ENCODE measurements around the gene ZFHX3. TPM values are rescaled to one million over a fixed set of nuclear protein-coding genes. Genes with fewer than 3 reads are reported as not detected.

ZFHX3 gene
- total RNA-seq, 4 donors from 2014 or later = 9.1 to 34.0 (median 12.0) TPM

DNA sequence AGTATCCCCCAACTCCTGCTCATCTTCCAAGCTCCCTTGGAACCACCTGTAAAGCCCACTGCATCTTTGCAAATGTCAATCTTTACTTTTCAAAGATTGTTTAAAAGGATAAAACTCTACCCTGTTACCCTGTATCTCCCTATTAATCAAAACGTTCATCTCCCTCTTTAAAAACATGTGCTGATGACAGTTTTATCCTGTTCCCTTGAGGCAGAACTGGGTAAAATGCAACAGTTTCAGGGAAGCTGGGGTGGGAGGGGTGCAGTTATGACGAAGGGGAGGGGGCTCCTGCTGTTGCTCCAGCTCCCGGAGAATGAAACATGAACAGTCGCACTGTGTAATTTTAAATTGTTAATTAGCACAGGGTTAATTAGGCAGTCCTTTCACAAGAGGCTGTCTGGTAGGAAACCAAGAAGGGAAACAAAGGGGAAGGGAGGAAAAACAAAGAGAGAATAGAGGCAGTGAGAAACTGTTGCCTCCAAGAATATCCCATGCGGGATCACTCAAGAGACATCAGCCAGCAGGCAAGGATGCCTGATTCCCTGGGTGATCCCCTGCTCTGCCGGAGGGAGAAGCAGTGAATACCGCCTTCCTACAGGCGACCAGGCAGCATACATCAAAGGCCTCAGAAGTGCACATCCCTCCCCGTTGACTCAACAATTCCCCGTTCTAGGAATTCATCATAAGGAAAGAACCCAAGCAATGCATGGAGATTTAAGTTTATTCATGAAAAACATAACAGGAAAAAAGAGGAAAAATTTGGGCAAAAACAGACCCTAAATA, 84.2 kb downstream of the ZFHX3 start:
- no peaks in the 10 kb centered on the region for H3K27me3 ChIP-seq
- no peaks in the 10 kb centered on the region for H3K4me1 ChIP-seq
- DNase-seq = no peak
- no peak overlapping the region for H3K4me3 ChIP-seq
- no peaks in the 10 kb centered on the region for H3K9me3 ChIP-seq
- no peaks in the 10 kb centered on the region for H3K36me3 ChIP-seq
- no peak overlapping the region for H3K27ac ChIP-seq
- no peak for TF ChIP-seq POLR2A (IDR thresholded peaks at IDR 0.05)
- TF ChIP-seq, protein P1, sequence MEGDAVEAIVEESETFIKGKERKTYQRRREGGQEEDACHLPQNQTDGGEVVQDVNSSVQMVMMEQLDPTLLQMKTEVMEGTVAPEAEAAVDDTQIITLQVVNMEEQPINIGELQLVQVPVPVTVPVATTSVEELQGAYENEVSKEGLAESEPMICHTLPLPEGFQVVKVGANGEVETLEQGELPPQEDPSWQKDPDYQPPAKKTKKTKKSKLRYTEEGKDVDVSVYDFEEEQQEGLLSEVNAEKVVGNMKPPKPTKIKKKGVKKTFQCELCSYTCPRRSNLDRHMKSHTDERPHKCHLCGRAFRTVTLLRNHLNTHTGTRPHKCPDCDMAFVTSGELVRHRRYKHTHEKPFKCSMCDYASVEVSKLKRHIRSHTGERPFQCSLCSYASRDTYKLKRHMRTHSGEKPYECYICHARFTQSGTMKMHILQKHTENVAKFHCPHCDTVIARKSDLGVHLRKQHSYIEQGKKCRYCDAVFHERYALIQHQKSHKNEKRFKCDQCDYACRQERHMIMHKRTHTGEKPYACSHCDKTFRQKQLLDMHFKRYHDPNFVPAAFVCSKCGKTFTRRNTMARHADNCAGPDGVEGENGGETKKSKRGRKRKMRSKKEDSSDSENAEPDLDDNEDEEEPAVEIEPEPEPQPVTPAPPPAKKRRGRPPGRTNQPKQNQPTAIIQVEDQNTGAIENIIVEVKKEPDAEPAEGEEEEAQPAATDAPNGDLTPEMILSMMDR (IDR thresholded peaks at IDR 0.05) = no peak
- intact Hi-C loops (cut with DNase I; ENCODE audit: low total_unique reads) = no loop called here

DNA sequence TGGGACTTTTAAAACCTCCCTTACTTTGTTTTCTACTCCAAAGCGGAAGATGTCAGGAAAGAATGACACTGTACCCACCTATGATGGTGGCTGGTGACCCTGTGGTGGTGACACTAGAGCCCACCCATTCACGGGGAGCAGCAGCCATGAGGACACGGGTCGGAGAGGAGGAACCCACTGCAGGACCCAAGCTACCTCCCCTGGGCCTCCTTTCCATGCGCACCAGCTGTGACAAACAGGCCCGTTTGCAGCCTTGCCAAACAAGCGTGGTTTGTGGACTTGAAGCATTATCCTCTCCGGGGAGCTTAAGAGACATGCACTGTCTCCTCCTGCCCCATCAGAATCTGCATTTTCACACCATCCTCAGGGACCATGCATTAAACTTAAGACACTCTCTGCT, 85.6 kb downstream of the ZFHX3 start:
- H3K27me3 ChIP-seq = no peaks in the 10 kb centered on the region
- no peaks in the 10 kb centered on the region for H3K9me3 ChIP-seq
- no peaks in the 10 kb centered on the region for H3K4me1 ChIP-seq
- no peak for DNase-seq
- H3K36me3 ChIP-seq = no peaks in the 10 kb centered on the region
- no peak overlapping the region for H3K4me3 ChIP-seq
- no peak overlapping the region for H3K27ac ChIP-seq
- intact Hi-C loops (cut with DNase I; ENCODE audit: low total_unique reads) = no loop called here
- TF ChIP-seq POLR2A (IDR thresholded peaks at IDR 0.05) = no peak
- TF ChIP-seq, protein P1 (IDR thresholded peaks at IDR 0.05) = no peak

DNA sequence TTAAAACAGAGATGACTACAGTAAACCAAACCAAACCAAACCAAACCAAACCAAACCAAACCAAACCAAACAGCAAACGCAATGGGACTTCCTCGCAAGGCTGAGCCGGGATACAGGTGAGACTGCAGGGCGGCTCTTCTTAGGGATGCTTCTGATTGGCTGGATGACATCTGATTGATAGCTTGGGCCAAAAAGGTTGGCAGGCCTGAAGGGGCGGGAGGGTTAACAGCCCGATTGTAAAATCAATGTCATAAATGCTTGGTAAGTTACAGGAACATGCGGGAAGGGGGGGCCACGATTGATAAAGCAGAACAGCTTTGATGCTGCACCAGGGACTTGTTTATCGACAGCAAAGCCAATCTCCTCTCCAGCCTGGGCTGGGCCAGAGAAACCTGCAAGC, 86.1 kb downstream of the ZFHX3 start:
- Histone ChIP-seq H3K9me3 (no peaks in the 10 kb centered on the region), H3K27me3 (no peaks in the 10 kb centered on the region), H3K27ac (no peak overlapping the region), H3K4me1 (no peaks in the 10 kb centered on the region), H3K4me3 (no peak overlapping the region), H3K36me3 (no peaks in the 10 kb centered on the region)
- no peak for DNase-seq
- TF ChIP-seq POLR2A (IDR thresholded peaks at IDR 0.05) = no peak
- TF ChIP-seq, protein P1 (IDR thresholded peaks at IDR 0.05) = no peak
- intact Hi-C loops (cut with DNase I; ENCODE audit: low total_unique reads) = no loop called here

DNA sequence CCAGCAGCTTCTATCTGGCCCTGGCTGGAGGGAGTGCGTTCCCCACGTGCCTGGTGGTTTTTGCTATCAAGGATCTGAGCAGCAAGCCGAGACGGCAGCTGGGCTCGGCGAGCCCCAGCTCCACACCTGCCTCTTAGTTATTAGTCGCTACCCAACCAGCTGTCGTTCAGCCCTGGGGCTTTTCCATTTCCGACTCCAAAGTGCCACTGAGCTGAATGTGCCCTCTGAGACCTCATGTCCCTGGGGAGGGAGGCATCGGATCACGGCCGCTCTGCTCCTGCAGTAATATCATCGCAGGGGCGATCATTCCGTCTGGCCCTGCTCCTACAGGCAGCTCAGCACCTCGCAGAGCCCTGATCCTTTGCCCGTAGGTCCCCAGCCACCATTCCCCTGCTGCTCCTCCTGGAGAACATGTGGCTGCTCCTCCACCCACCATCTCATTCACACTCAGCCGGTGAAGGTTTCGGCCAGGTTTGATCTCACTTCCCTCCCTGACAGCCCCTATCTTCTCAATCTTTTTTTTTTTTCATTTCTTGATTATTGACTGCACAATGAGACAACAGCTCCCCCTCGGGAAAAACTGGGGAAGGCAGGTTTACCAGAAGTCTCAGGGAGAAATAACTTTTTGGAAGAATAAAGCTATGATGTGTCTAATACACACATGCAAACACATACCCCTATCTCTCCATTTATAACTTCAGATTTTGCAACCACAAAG, 86.7 kb downstream of the ZFHX3 start:
- Histone ChIP-seq H3K27me3 (no peaks in the 10 kb centered on the region), H3K9me3 (no peaks in the 10 kb centered on the region), H3K4me3 (no peak overlapping the region), H3K36me3 (no peaks in the 10 kb centered on the region), H3K27ac (no peak overlapping the region), H3K4me1 (no peaks in the 10 kb centered on the region)
- no peak for DNase-seq
- intact Hi-C loops (cut with DNase I; ENCODE audit: low total_unique reads) = no loop called here
- TF ChIP-seq POLR2A (IDR thresholded peaks at IDR 0.05) = no peak
- TF ChIP-seq, protein P1 (IDR thresholded peaks at IDR 0.05) = peak in 1 of 4 experiments; percentile 18

DNA sequence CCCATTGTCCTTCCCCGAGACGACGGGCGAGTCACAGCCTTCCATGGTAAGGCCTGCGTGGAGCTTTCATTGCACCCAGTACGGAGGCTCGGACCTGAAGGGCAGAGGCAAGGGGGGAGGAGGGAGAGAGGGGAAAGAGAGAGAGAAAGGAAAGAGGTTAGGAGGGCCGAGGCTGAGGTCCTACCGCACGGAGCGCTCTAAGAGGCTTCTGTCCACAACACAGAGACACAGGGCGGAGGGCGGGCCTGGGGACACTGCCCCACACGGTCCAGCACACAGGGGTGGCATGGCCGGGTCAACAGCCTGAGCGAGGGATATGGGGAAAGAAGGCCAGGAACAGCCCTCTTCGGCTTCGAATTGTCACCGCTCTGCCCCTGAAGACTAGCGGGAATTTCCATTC, 87.8 kb downstream of the ZFHX3 start:
- TF ChIP-seq, protein P1 (IDR thresholded peaks at IDR 0.05) = no peak
- TF ChIP-seq POLR2A (IDR thresholded peaks at IDR 0.05) = no peak
- Histone ChIP-seq H3K4me3 (no peak overlapping the region), H3K27ac (no peak overlapping the region), H3K4me1 (no peaks in the 10 kb centered on the region), H3K36me3 (no peaks in the 10 kb centered on the region), H3K27me3 (no peaks in the 10 kb centered on the region), H3K9me3 (no peaks in the 10 kb centered on the region)
- intact Hi-C loops (cut with DNase I; ENCODE audit: low total_unique reads) = no loop called here
- no peak for DNase-seq

All from uterus (tissue), 4 donors.